ENCODE data around the gene OCLN. TPM values are rescaled to one million over a fixed set of nuclear protein-coding genes. Genes with fewer than 3 reads are reported as not detected.
"Not testable (repeated sequence)": the region's sequence is repeated elsewhere in the genome, so short reads cannot be mapped to it uniquely, and the experiment has no call there.

Gene OCLN
- total RNA-seq, 1 donor from 2014 or later: 0.11 TPM

DNA sequence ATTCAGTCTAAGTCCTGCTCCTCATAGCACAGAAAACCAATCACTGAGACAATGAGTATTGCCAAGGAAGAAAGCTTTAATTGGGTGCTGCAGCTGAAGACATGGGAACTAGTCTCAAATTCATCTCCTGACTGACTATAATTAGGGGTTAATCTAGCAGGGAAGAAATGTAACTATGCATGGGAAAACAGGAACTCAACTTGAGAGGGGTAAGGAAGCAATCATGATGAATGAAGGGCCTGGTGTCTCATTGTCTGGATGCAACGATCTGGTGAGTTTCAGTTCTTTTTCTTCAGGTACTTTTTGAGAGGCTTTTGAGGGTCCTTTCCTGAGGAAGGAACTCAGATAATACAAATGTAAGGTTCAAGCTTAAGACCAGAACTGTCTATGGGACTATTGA, 24.0 kb upstream of the OCLN start:
- intact Hi-C loops (cut with micrococcal nuclease): no loop called here
- DNase-seq (ENCODE audit: low spot score): no peak
- Mint-ChIP-seq H3K27me3 (ENCODE audit: low read depth) (no peaks in the 10 kb centered on the region), H3K9me3 (no peaks in the 10 kb centered on the region), H3K36me3 (ENCODE audit: low read depth) (no peaks in the 10 kb centered on the region), H3K4me3 (ENCODE audit: low read depth) (no peak overlapping the region), H3K4me1 (ENCODE audit: low read depth) (no peaks in the 10 kb centered on the region), H3K27ac (no peak overlapping the region)

DNA sequence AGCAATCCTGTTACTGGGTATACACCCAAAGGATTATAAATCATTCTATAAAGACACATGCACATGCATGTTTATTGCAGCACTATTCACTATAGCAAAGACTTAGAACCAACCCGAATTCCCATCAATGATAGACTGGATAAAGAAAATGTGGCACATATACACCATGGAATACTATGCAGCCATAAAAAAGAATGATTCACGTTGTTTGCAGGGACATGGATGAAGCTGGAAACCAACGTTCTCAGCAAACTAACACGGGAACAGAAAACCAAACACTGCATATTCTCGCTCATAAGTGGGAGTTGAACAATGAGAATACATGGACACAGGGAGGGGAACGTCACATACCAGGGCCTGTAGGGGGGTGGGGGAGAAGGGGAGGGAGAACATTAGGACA, 21.1 kb upstream of the OCLN start:
- H3K9me3 Mint-ChIP-seq; H3K4me3 Mint-ChIP-seq (ENCODE audit: low read depth); DNase-seq (ENCODE audit: low spot score); H3K36me3 Mint-ChIP-seq (ENCODE audit: low read depth); H3K4me1 Mint-ChIP-seq (ENCODE audit: low read depth); intact Hi-C loops (cut with micrococcal nuclease); H3K27ac Mint-ChIP-seq; H3K27me3 Mint-ChIP-seq (ENCODE audit: low read depth): not testable (repeated sequence)

DNA sequence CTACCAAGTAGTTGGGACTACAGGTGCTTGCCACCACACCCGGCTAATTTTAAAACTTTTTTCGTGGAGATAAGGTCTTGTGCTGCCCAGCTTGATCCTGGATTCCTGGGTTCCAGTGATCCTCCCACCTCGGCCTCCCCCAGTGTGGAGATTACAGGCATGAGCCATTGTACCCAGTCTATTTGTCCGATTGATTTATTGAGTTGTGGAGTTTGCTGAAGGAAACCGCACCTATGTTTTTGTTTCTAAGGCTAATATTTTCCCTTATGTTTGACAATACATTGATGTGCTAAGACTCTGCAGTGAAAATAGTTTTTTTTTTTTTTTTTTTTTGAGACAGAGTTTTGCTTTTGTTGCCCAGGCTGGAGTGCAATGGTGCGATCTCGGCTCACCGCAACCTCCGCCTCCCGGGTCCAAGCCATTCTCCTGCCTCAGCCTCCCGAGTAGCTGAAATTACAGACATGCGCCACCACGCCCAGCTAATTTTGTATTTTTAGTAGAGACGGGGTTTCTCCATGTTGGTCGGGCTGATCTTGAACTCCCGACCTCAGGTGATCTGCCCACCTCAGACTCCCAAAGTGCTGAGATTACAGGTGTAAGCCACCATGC, 20.0 kb upstream of the OCLN start:
- H3K4me1 Mint-ChIP-seq (ENCODE audit: low read depth); intact Hi-C loops (cut with micrococcal nuclease); H3K4me3 Mint-ChIP-seq (ENCODE audit: low read depth): not testable (repeated sequence)

DNA sequence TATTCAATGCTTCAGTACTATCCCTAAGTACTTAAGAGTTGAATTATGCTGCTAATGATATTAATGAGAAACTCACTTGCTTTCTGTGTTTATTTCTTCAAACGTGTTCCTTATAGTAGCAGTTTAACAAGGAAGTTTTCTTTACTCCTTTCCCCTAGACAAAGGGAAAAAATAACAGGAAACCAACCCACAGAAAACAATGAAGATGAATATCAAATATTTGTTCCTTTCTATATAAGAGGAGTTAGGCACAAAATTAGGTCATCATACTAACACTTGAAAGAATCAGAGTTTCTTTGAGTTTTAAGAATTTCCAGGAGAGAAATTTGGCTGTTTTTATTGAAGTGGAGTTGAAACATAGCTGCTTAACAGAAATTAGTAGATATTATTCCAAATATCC, 15.4 kb upstream of the OCLN start:
- Mint-ChIP-seq H3K27ac (no peak overlapping the region), H3K36me3 (ENCODE audit: low read depth) (no peaks in the 10 kb centered on the region), H3K4me1 (ENCODE audit: low read depth) (no peaks in the 10 kb centered on the region), H3K4me3 (ENCODE audit: low read depth) (no peak overlapping the region), H3K9me3 (no peaks in the 10 kb centered on the region), H3K27me3 (ENCODE audit: low read depth) (no peaks in the 10 kb centered on the region)
- intact Hi-C loops (cut with micrococcal nuclease): no loop called here
- DNase-seq (ENCODE audit: low spot score): no peak

More for the DNA sequence above, 20.0 kb upstream of the OCLN start:
- not testable (repeated sequence) for H3K9me3 Mint-ChIP-seq; H3K27me3 Mint-ChIP-seq (ENCODE audit: low read depth); H3K36me3 Mint-ChIP-seq (ENCODE audit: low read depth); H3K27ac Mint-ChIP-seq; DNase-seq (ENCODE audit: low spot score)

DNA sequence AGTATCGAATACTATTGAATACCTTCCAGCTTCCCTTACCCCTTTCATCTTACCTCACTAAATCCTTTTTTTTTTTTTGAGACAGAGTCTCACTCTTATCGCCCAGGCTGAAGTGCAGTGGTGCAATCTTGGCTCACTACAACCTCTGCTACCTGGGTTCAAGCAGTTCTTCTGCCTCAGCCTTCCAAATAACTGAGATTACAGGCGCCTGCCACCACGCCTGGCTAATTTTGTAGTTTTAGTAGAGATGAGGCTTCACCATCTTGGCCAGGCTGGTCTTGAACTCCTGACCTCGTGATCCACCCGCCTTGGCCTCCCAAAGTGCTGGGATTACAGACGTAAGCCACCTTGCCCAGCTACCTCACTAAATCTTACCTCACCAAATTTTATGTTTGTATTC, 14.3 kb upstream of the OCLN start:
- H3K36me3 Mint-ChIP-seq (ENCODE audit: low read depth); H3K27ac Mint-ChIP-seq; H3K9me3 Mint-ChIP-seq; H3K4me1 Mint-ChIP-seq (ENCODE audit: low read depth); H3K4me3 Mint-ChIP-seq (ENCODE audit: low read depth); intact Hi-C loops (cut with micrococcal nuclease); H3K27me3 Mint-ChIP-seq (ENCODE audit: low read depth); DNase-seq (ENCODE audit: low spot score): not testable (repeated sequence)

DNA sequence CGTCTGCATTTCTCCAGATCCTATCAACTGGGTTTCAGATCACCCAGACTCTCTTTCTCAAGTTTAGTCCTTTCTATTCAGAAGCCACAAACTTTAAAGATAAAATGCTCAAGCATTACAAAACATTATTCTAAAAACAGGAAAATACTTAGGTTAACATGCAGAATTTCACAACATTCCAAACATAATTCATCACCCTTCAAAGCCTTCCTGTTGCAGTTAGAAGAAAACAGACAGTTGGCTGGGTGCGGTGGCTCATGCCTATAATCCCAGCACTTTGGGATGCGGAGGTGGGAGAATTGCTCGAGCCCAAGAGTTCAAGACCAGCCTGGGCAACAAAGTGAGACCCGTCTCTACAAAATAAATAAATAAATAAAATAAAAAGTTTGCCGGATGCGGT, 7.7 kb upstream of the OCLN start:
- no peak overlapping the region for H3K4me3 Mint-ChIP-seq (ENCODE audit: low read depth)
- no peaks in the 10 kb centered on the region for H3K4me1 Mint-ChIP-seq (ENCODE audit: low read depth)

DNA sequence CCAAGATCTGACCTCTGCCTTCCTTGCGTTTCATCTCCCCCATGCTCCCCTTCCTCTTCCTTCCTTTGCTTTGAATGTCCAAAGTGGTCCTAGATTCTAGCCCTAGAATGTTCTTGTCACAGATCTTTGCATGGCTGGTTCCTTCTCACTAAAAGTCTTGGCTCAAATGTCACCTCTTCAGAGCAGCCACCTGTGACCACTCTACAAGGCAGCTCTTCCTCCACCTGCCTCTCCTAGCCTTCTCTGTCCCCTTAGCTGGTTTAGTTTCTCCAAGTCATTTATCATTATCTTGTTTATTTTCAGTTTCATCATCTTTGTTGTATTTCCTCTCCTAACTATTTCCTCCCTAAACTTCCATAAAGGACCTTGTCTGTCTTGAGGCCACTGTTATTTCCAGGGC, 7.1 kb upstream of the OCLN start:
- intact Hi-C loops (cut with micrococcal nuclease): no loop called here
- Mint-ChIP-seq H3K9me3 (no peaks in the 10 kb centered on the region), H3K27ac (no peak overlapping the region), H3K4me3 (ENCODE audit: low read depth) (no peak overlapping the region), H3K36me3 (ENCODE audit: low read depth) (no peaks in the 10 kb centered on the region), H3K4me1 (ENCODE audit: low read depth) (no peaks in the 10 kb centered on the region), H3K27me3 (ENCODE audit: low read depth) (peaks cover 29% of the 10 kb centered on the region)
- no peak for DNase-seq (ENCODE audit: low spot score)

More for the DNA sequence above, 7.7 kb upstream of the OCLN start:
- H3K36me3 Mint-ChIP-seq (ENCODE audit: low read depth): no peaks in the 10 kb centered on the region
- H3K27ac Mint-ChIP-seq: no peak overlapping the region
- H3K27me3 Mint-ChIP-seq (ENCODE audit: low read depth): peaks cover 25% of the 10 kb centered on the region
- intact Hi-C loops (cut with micrococcal nuclease): no loop called here
- no peak for DNase-seq (ENCODE audit: low spot score)
- no peaks in the 10 kb centered on the region for H3K9me3 Mint-ChIP-seq

DNA sequence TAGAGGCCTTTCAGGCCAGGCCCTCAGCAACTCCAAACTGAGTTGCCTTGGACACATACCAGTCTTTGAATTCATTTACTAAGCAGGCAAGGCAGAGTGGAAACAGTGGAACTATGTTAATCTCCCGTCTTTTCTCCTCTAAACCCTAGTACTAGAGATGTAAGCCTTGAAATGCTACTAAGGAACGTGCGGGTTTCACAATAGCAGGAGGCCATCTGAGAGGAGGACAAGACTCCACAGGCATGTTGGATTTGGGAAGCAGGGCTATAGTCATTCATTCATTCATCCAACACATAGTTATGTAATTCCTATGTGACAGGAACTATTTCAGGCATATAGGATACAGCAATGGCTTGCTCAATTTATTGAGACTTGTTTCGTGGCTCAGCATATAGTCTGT, 3.3 kb upstream of the OCLN start:
- Mint-ChIP-seq H3K27me3 (ENCODE audit: low read depth) (peaks cover 52% of the 10 kb centered on the region), H3K4me1 (ENCODE audit: low read depth) (peaks cover 3% of the 10 kb centered on the region), H3K4me3 (ENCODE audit: low read depth) (no peak overlapping the region), H3K36me3 (ENCODE audit: low read depth) (no peaks in the 10 kb centered on the region), H3K9me3 (no peaks in the 10 kb centered on the region), H3K27ac (no peak overlapping the region)
- DNase-seq (ENCODE audit: low spot score): no peak
- intact Hi-C loops (cut with micrococcal nuclease): no loop called here

DNA sequence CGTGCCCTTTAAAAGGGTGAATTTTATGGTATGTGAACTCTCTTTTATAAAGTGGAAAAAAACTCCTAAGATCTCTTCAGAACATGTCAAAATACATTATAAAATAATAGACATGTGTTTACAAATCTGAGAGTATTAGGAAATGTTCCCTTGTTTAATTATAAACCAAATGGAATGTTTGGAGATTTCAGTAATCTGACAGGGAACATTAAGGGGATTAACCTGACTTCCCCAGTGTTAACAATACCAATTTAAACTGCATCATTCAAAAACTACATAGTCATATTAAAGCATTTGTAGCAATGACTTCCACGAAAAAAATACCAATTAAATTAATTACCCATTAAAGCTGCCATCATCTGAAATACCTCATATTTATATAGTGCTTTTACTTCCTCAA, 1.6 kb upstream of the OCLN start:
- no peak overlapping the region for H3K27ac Mint-ChIP-seq
- H3K4me3 Mint-ChIP-seq (ENCODE audit: low read depth): no peak overlapping the region
- DNase-seq (ENCODE audit: low spot score): no peak
- no peaks in the 10 kb centered on the region for H3K9me3 Mint-ChIP-seq
- H3K36me3 Mint-ChIP-seq (ENCODE audit: low read depth): no peaks in the 10 kb centered on the region
- peaks cover 60% of the 10 kb centered on the region for H3K27me3 Mint-ChIP-seq (ENCODE audit: low read depth)
- H3K4me1 Mint-ChIP-seq (ENCODE audit: low read depth): peaks cover 3% of the 10 kb centered on the region
- intact Hi-C loops (cut with micrococcal nuclease): no loop called here

DNA sequence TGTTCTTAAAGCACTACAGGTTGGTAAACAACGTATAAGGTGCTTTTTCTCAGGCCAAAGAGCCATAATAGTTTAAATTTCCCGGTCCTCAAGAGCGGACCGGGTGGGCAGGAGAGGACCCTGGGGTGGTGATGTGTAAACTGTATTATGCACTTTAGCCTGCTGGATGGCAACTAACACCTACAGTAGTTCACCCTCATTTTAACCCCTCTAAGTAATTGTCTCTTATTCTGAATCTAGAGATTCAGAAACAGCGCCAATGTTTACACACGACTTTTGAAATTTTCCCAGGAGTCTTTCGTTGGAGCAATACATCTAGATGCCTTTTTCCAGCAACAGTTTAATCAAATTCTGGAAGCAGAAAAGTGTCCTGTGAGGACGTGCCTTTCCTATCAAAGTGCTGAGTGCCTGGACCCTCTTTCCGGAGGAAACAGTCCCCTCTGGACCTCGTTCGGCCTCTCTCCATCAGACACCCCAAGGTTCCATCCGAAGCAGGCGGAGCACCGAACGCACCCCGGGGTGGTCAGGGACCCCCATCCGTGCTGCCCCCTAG, 676 bp upstream of the OCLN start:
- H3K9me3 Mint-ChIP-seq: no peaks in the 10 kb centered on the region

DNA sequence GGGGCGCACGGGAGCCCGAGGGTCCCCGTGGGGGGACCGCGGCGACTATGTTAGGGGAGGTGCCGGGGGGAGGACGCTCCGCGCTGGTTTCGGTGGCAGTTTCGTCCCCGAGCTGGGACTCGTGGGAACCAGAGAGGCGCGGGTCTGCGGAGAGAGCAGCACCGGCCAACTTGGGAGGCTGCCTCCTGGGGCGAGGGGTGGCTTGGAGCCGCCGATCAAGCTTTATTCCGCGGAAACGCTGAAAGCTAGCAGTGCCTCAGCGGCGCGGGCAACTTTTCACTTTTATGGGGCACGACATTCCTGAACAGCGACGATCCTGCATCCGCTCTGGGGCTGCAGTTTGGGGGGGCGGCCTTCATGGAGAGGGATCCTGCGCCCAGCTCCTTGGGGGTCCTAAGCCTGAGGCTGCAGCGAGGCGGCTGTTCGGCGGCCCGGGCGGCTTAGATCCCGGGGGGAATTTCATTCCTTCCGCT, 369 bp downstream of the OCLN start:
- Mint-ChIP-seq H3K36me3 (ENCODE audit: low read depth) (no peaks in the 10 kb centered on the region), H3K27me3 (ENCODE audit: low read depth) (peaks cover 63% of the 10 kb centered on the region), H3K4me3 (ENCODE audit: low read depth) (peak overlapping the region; percentile 79), H3K27ac (no peak overlapping the region), H3K4me1 (ENCODE audit: low read depth) (peaks cover 3% of the 10 kb centered on the region), H3K9me3 (no peaks in the 10 kb centered on the region)
- DNase-seq (ENCODE audit: low spot score): no peak
- intact Hi-C loops (cut with micrococcal nuclease): no loop called here

More for the DNA sequence above, 676 bp upstream of the OCLN start:
- no peak for DNase-seq (ENCODE audit: low spot score)
- Mint-ChIP-seq H3K27ac (no peak overlapping the region), H3K4me3 (ENCODE audit: low read depth) (peak overlapping the region; percentile 33), H3K36me3 (ENCODE audit: low read depth) (no peaks in the 10 kb centered on the region), H3K4me1 (ENCODE audit: low read depth) (peaks cover 3% of the 10 kb centered on the region), H3K27me3 (ENCODE audit: low read depth) (peaks cover 62% of the 10 kb centered on the region)
- intact Hi-C loops (cut with micrococcal nuclease): no loop called here

DNA sequence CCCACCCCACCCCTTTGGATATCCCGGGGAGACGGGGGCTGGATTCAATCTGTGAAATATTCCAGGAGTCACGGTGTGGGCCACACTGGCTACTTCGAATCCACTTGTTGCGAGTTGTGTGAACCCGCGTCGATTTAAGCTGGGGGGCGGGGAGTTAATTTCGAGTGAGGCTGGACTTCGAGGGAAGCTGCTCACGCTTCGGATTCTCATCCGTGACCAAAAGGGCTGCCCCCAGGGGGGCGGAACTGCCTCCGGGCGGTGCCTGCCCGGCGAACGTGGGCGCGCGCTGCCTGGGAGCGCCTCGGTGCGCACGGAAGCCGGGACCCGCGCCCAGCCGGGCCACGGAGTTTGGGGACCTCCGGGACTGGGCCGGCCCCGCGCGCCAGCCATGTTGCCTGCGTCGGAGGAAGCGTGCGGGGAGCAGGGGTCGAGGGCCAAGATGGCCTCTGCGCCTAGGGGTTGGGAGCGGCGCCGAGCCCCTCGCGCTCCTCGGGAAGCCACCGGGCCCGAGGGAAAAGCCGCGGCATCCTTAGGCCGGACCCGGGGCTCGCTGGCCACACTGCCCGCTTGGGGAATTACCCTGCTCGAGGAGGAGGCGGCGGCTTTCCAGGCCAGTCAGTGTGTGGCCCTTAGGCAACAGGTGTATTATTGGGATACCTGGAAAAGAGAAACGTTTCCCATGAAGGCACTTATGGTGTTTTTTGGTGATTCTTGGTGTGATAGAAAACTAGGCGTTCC, 975 bp downstream of the OCLN start:
- intact Hi-C loops (cut with micrococcal nuclease): no loop called here

DNA sequence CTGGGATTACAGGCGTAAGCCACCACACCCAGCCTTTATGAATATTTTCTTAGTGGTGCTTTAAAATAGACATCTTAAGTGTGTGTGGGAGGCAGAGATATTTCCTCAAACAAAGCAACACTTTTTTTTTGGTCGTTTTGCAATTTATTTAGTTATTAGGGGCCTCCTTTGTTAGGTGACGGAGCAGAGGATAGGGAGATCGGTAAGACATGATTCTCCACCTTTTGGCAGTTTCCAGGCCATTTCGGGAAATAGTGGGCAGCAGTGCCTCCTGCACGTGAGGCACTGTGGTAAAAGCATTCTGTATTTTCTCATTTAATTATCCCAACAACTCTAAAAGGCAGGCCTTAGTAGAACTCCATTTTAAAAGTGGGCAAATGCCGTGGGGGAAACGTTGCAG, 1.9 kb downstream of the OCLN start:
- Mint-ChIP-seq H3K36me3 (ENCODE audit: low read depth) (no peaks in the 10 kb centered on the region), H3K27ac (no peak overlapping the region), H3K4me3 (ENCODE audit: low read depth) (no peak overlapping the region), H3K27me3 (ENCODE audit: low read depth) (peaks cover 55% of the 10 kb centered on the region), H3K4me1 (ENCODE audit: low read depth) (peaks cover 3% of the 10 kb centered on the region), H3K9me3 (no peaks in the 10 kb centered on the region)
- intact Hi-C loops (cut with micrococcal nuclease): no loop called here
- DNase-seq (ENCODE audit: low spot score): no peak

More for the DNA sequence above, 975 bp downstream of the OCLN start:
- H3K4me1 Mint-ChIP-seq (ENCODE audit: low read depth): peaks cover 3% of the 10 kb centered on the region
- H3K27me3 Mint-ChIP-seq (ENCODE audit: low read depth): peaks cover 62% of the 10 kb centered on the region
- no peaks in the 10 kb centered on the region for H3K36me3 Mint-ChIP-seq (ENCODE audit: low read depth)
- DNase-seq (ENCODE audit: low spot score): no peak
- H3K9me3 Mint-ChIP-seq: no peaks in the 10 kb centered on the region
- no peak overlapping the region for H3K27ac Mint-ChIP-seq
- H3K4me3 Mint-ChIP-seq (ENCODE audit: low read depth): peak overlapping the region; percentile 79

Measured in activated T-helper 2 cell treated with anti-CD3 and anti-CD28 coated beads, Interferon-gamma antibody, Interleukin-2, Interleukin-4, amounts not matched to agents 10 μg/mL and 5 μg/mL and 100 μg/mL, durations not matched to agents 14 hours and 24 hours and 36 hours (primary cell).